RWPE2 (cell line): Measurements from ENCODE around the gene P2RX2.

Experiments
- ATAC-seq: fragments of 200-7000 bp; cut with Tn5 transposase; 3 replicates; pipeline ENCODE4 v1.9.1; 2021; ENCODE audit warnings: low read depth
- DNase-seq: peaks from one replicate; pipeline ENCODE4 v3.0.0-alpha.2; 2020; ENCODE audit warnings: low spot score
- H3K27ac ChIP-seq: fragments of 450-650 bp; 2 replicates; pipeline ENCODE4 v1.5.1; 2017; ENCODE audit warnings: mild to moderate bottlenecking; ENCODE audit not compliant: poor library complexity, severe bottlenecking
- H3K27me3 ChIP-seq: fragments of 250-450 bp; sonication (Bioruptor Pico); 2 replicates; pipeline ENCODE4 v1.5.1; 2021; ENCODE audit warnings: mild to moderate bottlenecking, moderate library complexity; ENCODE audit not compliant: insufficient read depth, poor library complexity, severe bottlenecking
- H3K36me3 ChIP-seq: fragments of 250-450 bp; sonication (Bioruptor Pico); 2 replicates; pipeline ENCODE4 v1.5.1; 2020; ENCODE audit warnings: low read depth, mild to moderate bottlenecking, moderate library complexity
- H3K4me1 ChIP-seq: fragments of 250-450 bp; sonication (Bioruptor Pico); 2 replicates; pipeline ENCODE4 v1.5.1; 2021; ENCODE audit warnings: mild to moderate bottlenecking, moderate library complexity; ENCODE audit not compliant: insufficient read depth, poor library complexity, severe bottlenecking
- H3K4me3 ChIP-seq: fragments of 250-450 bp; sonication (Bioruptor Pico); 2 replicates; pipeline ENCODE4 v1.5.1; 2021; ENCODE audit warnings: mild to moderate bottlenecking, moderate library complexity; ENCODE audit not compliant: severe bottlenecking
- H3K9me3 ChIP-seq: fragments of 250-450 bp; sonication (Bioruptor Pico); 2 replicates; pipeline ENCODE4 v1.5.1; 2021; ENCODE audit warnings: mild to moderate bottlenecking, moderate library complexity; ENCODE audit not compliant: severe bottlenecking
- TF ChIP-seq, protein P1 (sequence below): fragments of 450-650 bp; IDR thresholded peaks from one replicate; pipeline ENCODE4 v1.5.1; 2017; ENCODE audit warnings: mild to moderate bottlenecking, moderate library complexity; ENCODE audit not compliant: poor library complexity, severe bottlenecking

P2RX2 gene

DNA sequence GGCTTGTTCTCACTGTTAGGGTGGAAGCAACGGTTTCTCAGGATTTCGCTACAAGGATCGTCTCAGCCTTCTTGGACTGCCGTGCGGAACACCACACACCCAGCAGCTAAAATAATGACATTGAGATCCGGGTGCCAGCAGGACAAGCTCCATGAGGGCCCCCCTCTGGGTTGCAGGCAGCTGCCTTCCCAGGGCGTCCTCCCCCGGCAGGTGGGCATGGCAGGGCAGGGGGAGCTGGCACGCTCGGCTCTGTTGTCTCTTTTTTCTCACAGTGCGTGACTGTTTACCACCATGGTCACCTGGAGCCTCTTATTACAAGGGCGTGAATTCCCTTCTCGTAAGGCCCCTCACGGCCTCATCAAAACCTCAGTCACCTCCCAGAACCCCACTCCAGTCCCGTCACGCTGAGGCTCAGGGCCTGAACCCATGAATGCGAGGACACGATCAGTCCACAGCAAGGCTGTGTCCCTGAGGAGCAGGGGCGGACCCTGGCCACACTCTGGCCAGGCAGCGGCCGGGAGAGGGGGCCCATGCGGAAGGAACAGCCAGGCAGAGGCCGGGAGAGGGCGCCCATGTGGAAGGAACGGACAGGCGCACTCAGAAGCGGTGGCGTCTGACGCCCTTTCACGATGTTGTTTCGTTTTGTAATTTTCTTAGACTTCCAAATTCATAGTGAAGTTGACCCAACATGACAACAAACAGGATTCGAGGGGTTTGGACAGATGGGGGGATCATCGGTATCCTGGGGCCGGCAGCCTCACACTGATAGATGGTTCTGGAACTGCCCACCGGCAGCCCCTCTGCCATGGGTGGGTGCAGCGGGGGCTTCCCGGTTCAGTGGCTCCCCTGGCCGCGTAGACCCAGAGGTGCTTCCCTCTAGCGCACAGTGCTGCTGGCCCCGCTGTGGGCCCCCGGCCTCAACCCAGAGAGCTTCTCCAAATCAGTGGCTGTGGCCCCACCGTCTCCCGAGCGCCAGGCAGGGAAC lies 18.2 kb upstream of the P2RX2 start:
- peak; percentile 80 for ATAC-seq
- H3K27me3 ChIP-seq, result peaks cover 44% of the 10 kb centered on the region
- H3K4me1 ChIP-seq, result no peaks in the 10 kb centered on the region
- no peak for DNase-seq
- TF ChIP-seq, protein P1, sequence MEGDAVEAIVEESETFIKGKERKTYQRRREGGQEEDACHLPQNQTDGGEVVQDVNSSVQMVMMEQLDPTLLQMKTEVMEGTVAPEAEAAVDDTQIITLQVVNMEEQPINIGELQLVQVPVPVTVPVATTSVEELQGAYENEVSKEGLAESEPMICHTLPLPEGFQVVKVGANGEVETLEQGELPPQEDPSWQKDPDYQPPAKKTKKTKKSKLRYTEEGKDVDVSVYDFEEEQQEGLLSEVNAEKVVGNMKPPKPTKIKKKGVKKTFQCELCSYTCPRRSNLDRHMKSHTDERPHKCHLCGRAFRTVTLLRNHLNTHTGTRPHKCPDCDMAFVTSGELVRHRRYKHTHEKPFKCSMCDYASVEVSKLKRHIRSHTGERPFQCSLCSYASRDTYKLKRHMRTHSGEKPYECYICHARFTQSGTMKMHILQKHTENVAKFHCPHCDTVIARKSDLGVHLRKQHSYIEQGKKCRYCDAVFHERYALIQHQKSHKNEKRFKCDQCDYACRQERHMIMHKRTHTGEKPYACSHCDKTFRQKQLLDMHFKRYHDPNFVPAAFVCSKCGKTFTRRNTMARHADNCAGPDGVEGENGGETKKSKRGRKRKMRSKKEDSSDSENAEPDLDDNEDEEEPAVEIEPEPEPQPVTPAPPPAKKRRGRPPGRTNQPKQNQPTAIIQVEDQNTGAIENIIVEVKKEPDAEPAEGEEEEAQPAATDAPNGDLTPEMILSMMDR, result peak; percentile 75
- H3K27ac ChIP-seq, result no peak overlapping the region
- H3K4me3 ChIP-seq, result peak overlapping the region; percentile 26
- no peaks in the 10 kb centered on the region for H3K36me3 ChIP-seq
- no peaks in the 10 kb centered on the region for H3K9me3 ChIP-seq

DNA sequence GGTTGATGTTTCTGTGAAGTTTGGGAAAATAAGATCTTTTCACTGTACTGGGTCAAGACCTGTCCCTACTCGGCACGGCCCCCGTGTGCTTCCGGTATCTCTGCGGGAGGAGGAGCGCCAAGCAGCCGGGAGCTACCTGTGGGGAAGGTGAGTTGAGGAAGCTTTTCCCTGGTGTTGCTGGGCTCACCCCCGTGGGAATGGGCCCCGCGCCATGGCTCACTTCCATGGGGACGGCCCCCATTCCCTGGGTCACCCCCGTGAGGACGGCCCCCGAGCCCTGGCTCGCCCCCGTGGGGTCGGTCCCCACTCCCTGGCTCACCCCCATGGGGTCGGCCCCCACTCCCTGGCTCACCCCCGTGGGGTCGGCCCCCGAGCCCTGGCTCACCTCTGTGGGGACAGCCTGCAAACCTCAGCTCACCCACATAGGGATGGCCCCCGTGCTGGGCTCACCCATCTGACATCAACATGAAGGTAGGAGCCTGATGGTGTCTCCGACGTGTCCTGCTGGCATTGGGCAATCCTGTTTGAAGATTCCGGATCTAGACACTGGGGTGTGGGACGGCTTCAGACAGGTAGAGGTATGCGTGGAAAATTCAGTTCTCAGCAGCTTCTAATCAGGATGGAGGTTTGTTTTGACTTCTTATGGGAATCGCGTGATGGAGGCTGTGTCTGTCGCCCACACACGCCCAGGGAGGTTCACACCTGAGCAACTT lies 17.2 kb upstream of the P2RX2 start:
- no peak overlapping the region for H3K4me3 ChIP-seq
- TF ChIP-seq, protein P1, result no peak
- H3K36me3 ChIP-seq, result no peaks in the 10 kb centered on the region
- H3K27me3 ChIP-seq, result peaks cover 54% of the 10 kb centered on the region
- H3K27ac ChIP-seq, result no peak overlapping the region
- ATAC-seq (no peak), DNase-seq (no peak)
- H3K4me1 ChIP-seq, result no peaks in the 10 kb centered on the region
- H3K9me3 ChIP-seq, result no peaks in the 10 kb centered on the region

DNA sequence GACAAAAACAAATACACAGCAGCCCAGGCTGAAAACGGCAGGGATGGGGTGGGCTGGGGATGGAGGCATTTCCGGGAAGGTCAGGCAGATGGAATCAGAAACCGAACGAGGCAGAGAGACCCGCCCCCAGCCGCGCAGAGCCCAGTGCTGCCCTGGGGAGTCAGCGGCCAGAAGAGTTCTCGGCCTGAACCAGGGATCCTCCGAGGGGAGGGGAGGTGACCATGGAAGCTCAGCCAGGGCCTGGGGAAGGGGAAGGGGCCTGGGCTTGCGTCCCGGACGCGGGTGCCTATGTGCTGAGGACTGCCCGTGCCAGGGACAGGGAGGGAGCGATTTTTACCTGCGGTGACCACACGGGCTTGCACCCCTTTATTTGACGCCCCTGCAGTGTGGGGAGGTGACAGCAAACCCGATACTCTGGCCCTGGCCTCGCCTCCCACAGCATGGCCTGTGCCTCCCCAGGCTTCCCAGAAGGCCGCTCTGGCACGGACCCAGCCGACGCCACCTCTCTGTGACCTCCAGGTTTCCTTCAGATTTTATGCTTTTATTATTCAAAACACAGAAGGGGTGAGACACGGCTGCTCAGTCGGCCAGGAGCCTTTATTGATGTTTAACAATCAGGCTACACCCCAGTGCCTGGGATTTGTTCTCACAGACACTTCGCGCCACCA lies 15.9 kb upstream of the P2RX2 start:
- ATAC-seq (no peak), DNase-seq (no peak)
- Histone ChIP-seq H3K9me3 (no peaks in the 10 kb centered on the region), H3K4me3 (no peak overlapping the region), H3K36me3 (no peaks in the 10 kb centered on the region), H3K27ac (no peak overlapping the region), H3K4me1 (no peaks in the 10 kb centered on the region), H3K27me3 (peaks cover 62% of the 10 kb centered on the region)
- TF ChIP-seq, protein P1, result no peak

DNA sequence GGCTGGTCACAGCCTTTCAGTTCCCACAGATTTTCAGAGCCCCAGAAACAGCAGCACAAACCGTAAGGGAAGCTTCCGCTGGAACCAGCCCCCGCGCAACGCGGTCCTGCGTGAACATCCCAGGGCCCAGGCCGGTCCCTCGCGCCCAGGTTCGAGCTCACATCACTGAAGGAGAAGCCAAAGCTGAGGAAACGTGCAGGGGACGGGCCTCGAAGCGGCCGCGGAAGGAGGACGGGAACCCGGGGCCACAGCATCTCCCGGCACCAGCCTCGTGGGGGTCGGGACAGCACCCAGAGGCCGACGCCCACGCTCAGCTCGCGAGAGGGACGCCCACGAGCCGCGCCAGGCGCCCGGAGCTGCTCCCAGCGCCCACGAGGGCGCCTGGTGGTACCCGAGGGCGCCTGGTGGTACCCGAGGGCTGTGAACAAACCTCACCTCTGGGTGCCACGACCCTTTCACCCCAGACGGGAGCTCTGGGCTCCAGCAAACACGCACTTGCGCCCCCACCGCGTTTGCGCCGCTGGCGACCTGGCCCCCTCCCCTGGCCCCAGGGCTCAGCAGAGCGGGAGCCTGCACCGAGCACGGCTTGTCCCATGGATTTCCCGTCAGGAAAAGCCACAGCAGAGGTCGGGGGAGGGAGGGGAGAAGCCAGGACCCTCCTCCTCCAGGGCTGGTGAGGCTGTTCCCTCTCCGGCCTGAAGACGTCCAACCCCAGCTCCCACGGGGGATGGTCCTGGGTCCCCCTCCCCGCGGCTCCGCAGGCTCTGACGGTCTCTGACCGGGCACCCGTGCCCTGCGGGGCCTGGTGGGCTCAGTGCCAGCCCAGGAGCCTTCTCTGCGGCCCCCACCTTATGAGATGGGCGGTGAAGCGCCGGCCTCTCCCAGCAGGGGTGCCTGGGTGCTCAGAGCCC lies 15.1 kb upstream of the P2RX2 start:
- Histone ChIP-seq H3K27ac (no peak overlapping the region), H3K36me3 (no peaks in the 10 kb centered on the region), H3K4me1 (no peaks in the 10 kb centered on the region), H3K27me3 (peaks cover 62% of the 10 kb centered on the region), H3K9me3 (no peaks in the 10 kb centered on the region), H3K4me3 (no peak overlapping the region)
- no peak for DNase-seq
- ATAC-seq, result no peak
- TF ChIP-seq, protein P1, result no peak
